B cell (primary cell): Measurements from ENCODE around the gene MAP3K2. TPM values are rescaled to one million over a fixed set of nuclear protein-coding genes. Genes with fewer than 3 reads are reported as not detected.

Source experiments
- ATAC-seq: fragments of 200-7000 bp; cut with Tn5 transposase; one replicate; pipeline ENCODE4 v1.10.0; 2021; ENCODE audit warnings: low read depth, mild to moderate bottlenecking, moderate number of reproducible peaks, moderate library complexity
- CTCF ChIA-PET: fragments of 350-600 bp; sonication (Branson Sonifier 250); formaldehyde crosslinking; loops from one replicate; lab custom pipeline; 2021; ENCODE audit warnings: antibody characterized with exemption, inconsistent platforms; lab: Charles Lee
- POLR2A ChIA-PET: fragments of 350-600 bp; sonication (Branson Sonifier 250); formaldehyde crosslinking; loops from one replicate; lab custom pipeline; 2021; ENCODE audit warnings: antibody characterized with exemption; lab: Charles Lee
- DNase-seq: peaks from one replicate; pipeline ENCODE4 v3.0.0; 2013
- H2AFZ ChIP-seq: 2 replicates; pipeline ENCODE4 v1.6.1; 2012; ENCODE audit warnings: mild to moderate bottlenecking, low read depth, low read length; ENCODE audit not compliant: insufficient read depth, poor library complexity, severe bottlenecking
- H3K27ac ChIP-seq, 2 donors: 1 replicate in 1 of 2; 2 replicates in 1 of 2; pipeline ENCODE4 v1.5.1; 2012 to 2013; ENCODE audit warnings: low read length in 2 of 2, mild to moderate bottlenecking in 2 of 2, moderate library complexity in 1 of 2
- H3K27me3 ChIP-seq, 4 experiments: fragments of 200-600 bp in 1 of 4; sonication (generic) in 1 of 4; replicated peaks in 1 of 4; 1 replicate in 2 of 4; 2 replicates in 2 of 4; pipeline versions ENCODE4 v1.6.1 to v1.7.0; 2013 to 2016; ENCODE audit warnings: low read length in 3 of 4, mild to moderate bottlenecking in 2 of 4, mixed read lengths in 1 of 4, moderate library complexity in 1 of 4; ENCODE audit not compliant: insufficient read depth in 4 of 4, control insufficient read depth in 3 of 4; ENCODE audit errors: control extremely low read depth in 1 of 4
- H3K36me3 ChIP-seq, 2 experiments: replicated peaks in 1 of 2; 1 replicate in 1 of 2; 2 replicates in 1 of 2; pipeline versions ENCODE4 v1.6.1 to v1.7.1; 2013; ENCODE audit warnings: low read length in 1 of 2; ENCODE audit not compliant: insufficient read depth in 2 of 2, control insufficient read depth in 1 of 2; ENCODE audit errors: control extremely low read depth in 1 of 2, extremely low read depth in 1 of 2
- H3K4me1 ChIP-seq, 2 donors: fragments of 200-600 bp in 1 of 2; sonication (generic) in 1 of 2; 1 replicate in 1 of 2; 2 replicates in 1 of 2; pipeline versions ENCODE4 v1.5.1 to v1.6.1; 2013 to 2017; ENCODE audit warnings: low read length in 2 of 2; ENCODE audit not compliant: control insufficient read depth in 2 of 2, insufficient read depth in 2 of 2
- H3K4me2 ChIP-seq: replicated peaks from 2 replicates; pipeline ENCODE3; 2012; ENCODE audit warnings: mild to moderate bottlenecking, low read depth, low read length; ENCODE audit not compliant: poor library complexity, severe bottlenecking
- H3K4me3 ChIP-seq, 5 experiments: fragments of 200-600 bp in 1 of 5; sonication (generic) in 1 of 5; 1 replicate in 3 of 5; 2 replicates in 2 of 5; pipeline versions ENCODE4 v1.5.1 to v1.7.0; 2011 to 2016; ENCODE audit warnings: low read length in 4 of 5, mild to moderate bottlenecking in 4 of 5, low read depth in 2 of 5, control low read depth in 1 of 5, moderate library complexity in 1 of 5; ENCODE audit not compliant: insufficient read depth in 1 of 5; ENCODE audit errors: control extremely low read depth in 1 of 5, extremely low read depth in 1 of 5
- H3K79me2 ChIP-seq: fragments of 200-600 bp; sonication (generic); one replicate; pipeline ENCODE4 v1.6.0; 2016; ENCODE audit warnings: low read length; ENCODE audit not compliant: control insufficient read depth, insufficient read depth
- H3K9ac ChIP-seq: fragments of 200-600 bp; sonication (generic); 2 replicates; pipeline ENCODE4 v1.6.1; 2017; ENCODE audit warnings: mild to moderate bottlenecking, low read length, moderate library complexity
- H3K9me3 ChIP-seq, 3 donors: one replicate each; pipeline versions ENCODE4 v1.6.1 to v1.7.1; 2013; ENCODE audit warnings: low read length in 2 of 3; ENCODE audit not compliant: control insufficient read depth in 2 of 3, insufficient read depth in 1 of 3; ENCODE audit errors: control extremely low read depth in 1 of 3
- H4K20me1 ChIP-seq: 2 replicates; pipeline ENCODE4 v1.6.0; 2012; ENCODE audit warnings: mild to moderate bottlenecking, low read length; ENCODE audit not compliant: insufficient read depth, control insufficient read depth, poor library complexity, severe bottlenecking
- H3K27ac Mint-ChIP-seq: one replicate; pipeline ENCODE4 v1.8.0; 2021; ENCODE audit warnings: mixed read lengths
- H3K27me3 Mint-ChIP-seq: one replicate; pipeline ENCODE4 v1.8.0; 2021; ENCODE audit warnings: mixed read lengths
- H3K4me1 Mint-ChIP-seq: one replicate; pipeline ENCODE4 v1.8.0; 2021; ENCODE audit warnings: mixed read lengths
- H3K4me3 Mint-ChIP-seq: one replicate; pipeline ENCODE4 v1.8.0; 2021; ENCODE audit warnings: mixed read lengths
- H3K9me3 Mint-ChIP-seq: one replicate; pipeline ENCODE4 v1.8.0; 2022; ENCODE audit warnings: mixed read lengths; ENCODE audit not compliant: insufficient read depth
- EZH2 ChIP-seq: IDR thresholded peaks from 2 replicates; pipeline ENCODE4 v1.6.1; 2012; ENCODE audit warnings: borderline replicate concordance, low read depth, mild to moderate bottlenecking, moderate library complexity, low read length; ENCODE audit not compliant: insufficient read depth, poor library complexity, severe bottlenecking
- WGBS: methylation state at CpG from one replicate; pipeline ENCODE4 v1.1.5; 2013; ENCODE audit warnings: missing lambda C conversion rate; ENCODE audit not compliant: insufficient coverage; 5-methylcytosine and 5-hydroxymethylcytosine counted together
- intact Hi-C: fragments of 100-400 bp; cut with micrococcal nuclease; formaldehyde crosslinking; loops from one replicate; pipeline ENCODE4 v1.10.0; 2022
- polyA plus RNA-seq: library from polyadenylated mRNA; depleted of rRNA; stranded (reverse); fragments of >200 nt; gene quantifications from 2 replicates; pipeline ENCODE4 v1.2.3, GENCODE V29; 2012
- total RNA-seq, 2 donors: library from RNA; stranded (reverse); fragments of 120-200 nt in 1 of 2; gene quantifications; 1 replicate in 1 of 2; 2 replicates in 1 of 2; pipeline versions ENCODE4 v1.2.3 to v1.2.4, GENCODE V29; 2013 to 2022
- TF ChIP-seq, protein P1 (sequence below): fragments of 200-600 bp; IDR thresholded peaks from one replicate; pipeline ENCODE4 v1.8.0; 2022; ENCODE audit warnings: antibody characterized with exemption, mild to moderate bottlenecking

The MAP3K2 gene
- total and polyA plus RNA-seq, 2 donors (not counting 1 experiment from before 2014, with no cell fraction given), result 9.9 to 118 TPM

DNA sequence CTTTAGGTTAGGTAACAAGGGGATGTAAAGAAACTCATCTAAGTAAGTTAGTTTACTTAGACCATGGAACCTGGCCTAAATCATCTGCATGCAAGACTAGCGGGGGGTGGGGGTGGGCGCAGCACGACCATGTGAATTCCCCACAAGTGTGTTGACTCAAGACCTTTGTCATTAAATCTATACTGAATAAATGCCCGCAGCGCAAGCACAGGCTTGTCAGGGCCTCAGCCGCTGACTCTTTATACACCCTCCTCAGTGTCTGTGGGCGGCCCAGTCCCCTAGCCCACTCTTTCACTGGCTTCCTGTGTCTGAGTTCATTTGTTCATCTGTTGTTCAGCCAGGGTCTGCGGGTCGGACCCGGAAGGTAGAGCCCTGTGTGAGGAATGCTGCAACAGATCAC is 17.8 kb downstream of the MAP3K2 start:
- 98% methylated on average over 7 of the region's 10 CpGs for WGBS
- H3K4me1 Mint-ChIP-seq, result peaks cover 48% of the 10 kb centered on the region
- TF ChIP-seq EZH2, result no peak
- TF ChIP-seq, protein P1, sequence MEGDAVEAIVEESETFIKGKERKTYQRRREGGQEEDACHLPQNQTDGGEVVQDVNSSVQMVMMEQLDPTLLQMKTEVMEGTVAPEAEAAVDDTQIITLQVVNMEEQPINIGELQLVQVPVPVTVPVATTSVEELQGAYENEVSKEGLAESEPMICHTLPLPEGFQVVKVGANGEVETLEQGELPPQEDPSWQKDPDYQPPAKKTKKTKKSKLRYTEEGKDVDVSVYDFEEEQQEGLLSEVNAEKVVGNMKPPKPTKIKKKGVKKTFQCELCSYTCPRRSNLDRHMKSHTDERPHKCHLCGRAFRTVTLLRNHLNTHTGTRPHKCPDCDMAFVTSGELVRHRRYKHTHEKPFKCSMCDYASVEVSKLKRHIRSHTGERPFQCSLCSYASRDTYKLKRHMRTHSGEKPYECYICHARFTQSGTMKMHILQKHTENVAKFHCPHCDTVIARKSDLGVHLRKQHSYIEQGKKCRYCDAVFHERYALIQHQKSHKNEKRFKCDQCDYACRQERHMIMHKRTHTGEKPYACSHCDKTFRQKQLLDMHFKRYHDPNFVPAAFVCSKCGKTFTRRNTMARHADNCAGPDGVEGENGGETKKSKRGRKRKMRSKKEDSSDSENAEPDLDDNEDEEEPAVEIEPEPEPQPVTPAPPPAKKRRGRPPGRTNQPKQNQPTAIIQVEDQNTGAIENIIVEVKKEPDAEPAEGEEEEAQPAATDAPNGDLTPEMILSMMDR, result no peak
- Histone ChIP-seq H3K4me3 (no peak overlapping the region), H3K27me3 (no peaks in the 10 kb centered on the region), H3K4me2 (no peak overlapping the region), H2AFZ (no peak overlapping the region), H3K9me3 (peaks cover 6 to 37% (median 26%) of the 10 kb centered on the region in 3 donors), H3K27ac (no peak overlapping the region), H3K4me1 (peaks cover 10% of the 10 kb centered on the region in 2 donors), H3K36me3 (no peaks in the 10 kb centered on the region), H3K79me2 (peaks cover 99% of the 10 kb centered on the region), H3K9ac (no peak overlapping the region), H4K20me1 (peaks cover 74% of the 10 kb centered on the region)
- no peaks in the 10 kb centered on the region for H3K27me3 Mint-ChIP-seq
- DNase-seq, result no peak
- peaks cover 15% of the 10 kb centered on the region for H3K9me3 Mint-ChIP-seq
- ChIA-PET POLR2A (no interaction called here), CTCF (interaction anchor here (0.9 to 1.4 kb wide), 2 partner anchors 12 kb away, joined by 3 read pairs; no protein-coding TSS in a partner anchor)
- intact Hi-C loops, result no loop called here
- no peak overlapping the region for H3K27ac Mint-ChIP-seq
- no peak overlapping the region for H3K4me3 Mint-ChIP-seq
- no peak for ATAC-seq

- CTCF ChIA-PET, result interaction anchor here (0.6 to 2.9 kb wide), 4 partner anchors 9 to 114 kb away, joined by 3 to 14 read pairs (median 5); no protein-coding TSS in a partner anchor
- Histone ChIP-seq H2AFZ (no peak overlapping the region), H3K27me3 (no peaks in the 10 kb centered on the region), H4K20me1 (peaks cover 65% of the 10 kb centered on the region), H3K4me2 (peak overlapping the region; percentile 10), H3K36me3 (no peaks in the 10 kb centered on the region), H3K9ac (no peak overlapping the region), H3K9me3 (peaks cover 1 to 10% (median 7%) of the 10 kb centered on the region in 3 donors), H3K4me1 (peaks cover 19 to 21% of the 10 kb centered on the region in 2 donors), H3K4me3 (no peak overlapping the region), H3K79me2 (peaks cover 98% of the 10 kb centered on the region), H3K27ac (no peak overlapping the region)
- Mint-ChIP-seq H3K4me1 (peaks cover 61% of the 10 kb centered on the region), H3K4me3 (no peak overlapping the region), H3K27ac (peak overlapping the region; percentile 72), H3K9me3 (peaks cover 4% of the 10 kb centered on the region), H3K27me3 (no peaks in the 10 kb centered on the region)
- ATAC-seq, result no peak
- intact Hi-C loops, result no loop called here
- no peak for DNase-seq
- TF ChIP-seq EZH2, result no peak
- TF ChIP-seq, protein P1, result no peak
- POLR2A ChIA-PET, result interaction anchor here (0.6 kb wide), 1 partner anchor 71 kb away, joined by 8 read pairs; no protein-coding TSS in a partner anchor
- 100% methylated on average over 1 of the region's 2 CpGs for WGBS
Measured at GRCh38 chr2:127365211-127365643, 22.5 kb downstream of the MAP3K2 start.
